Pons (tissue), 1 donor: ENCODE data around the gene MPEG1.
A peak's percentile ranks its signal among the peaks of the same experiment; 100 is the strongest.

Experiments
- DNase-seq: peaks from one replicate; pipeline ENCODE4 v3.0.0-alpha.2; 2016; ENCODE audit warnings: low spot score

Gene MPEG1, protein sequence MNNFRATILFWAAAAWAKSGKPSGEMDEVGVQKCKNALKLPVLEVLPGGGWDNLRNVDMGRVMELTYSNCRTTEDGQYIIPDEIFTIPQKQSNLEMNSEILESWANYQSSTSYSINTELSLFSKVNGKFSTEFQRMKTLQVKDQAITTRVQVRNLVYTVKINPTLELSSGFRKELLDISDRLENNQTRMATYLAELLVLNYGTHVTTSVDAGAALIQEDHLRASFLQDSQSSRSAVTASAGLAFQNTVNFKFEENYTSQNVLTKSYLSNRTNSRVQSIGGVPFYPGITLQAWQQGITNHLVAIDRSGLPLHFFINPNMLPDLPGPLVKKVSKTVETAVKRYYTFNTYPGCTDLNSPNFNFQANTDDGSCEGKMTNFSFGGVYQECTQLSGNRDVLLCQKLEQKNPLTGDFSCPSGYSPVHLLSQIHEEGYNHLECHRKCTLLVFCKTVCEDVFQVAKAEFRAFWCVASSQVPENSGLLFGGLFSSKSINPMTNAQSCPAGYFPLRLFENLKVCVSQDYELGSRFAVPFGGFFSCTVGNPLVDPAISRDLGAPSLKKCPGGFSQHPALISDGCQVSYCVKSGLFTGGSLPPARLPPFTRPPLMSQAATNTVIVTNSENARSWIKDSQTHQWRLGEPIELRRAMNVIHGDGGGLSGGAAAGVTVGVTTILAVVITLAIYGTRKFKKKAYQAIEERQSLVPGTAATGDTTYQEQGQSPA

DNA sequence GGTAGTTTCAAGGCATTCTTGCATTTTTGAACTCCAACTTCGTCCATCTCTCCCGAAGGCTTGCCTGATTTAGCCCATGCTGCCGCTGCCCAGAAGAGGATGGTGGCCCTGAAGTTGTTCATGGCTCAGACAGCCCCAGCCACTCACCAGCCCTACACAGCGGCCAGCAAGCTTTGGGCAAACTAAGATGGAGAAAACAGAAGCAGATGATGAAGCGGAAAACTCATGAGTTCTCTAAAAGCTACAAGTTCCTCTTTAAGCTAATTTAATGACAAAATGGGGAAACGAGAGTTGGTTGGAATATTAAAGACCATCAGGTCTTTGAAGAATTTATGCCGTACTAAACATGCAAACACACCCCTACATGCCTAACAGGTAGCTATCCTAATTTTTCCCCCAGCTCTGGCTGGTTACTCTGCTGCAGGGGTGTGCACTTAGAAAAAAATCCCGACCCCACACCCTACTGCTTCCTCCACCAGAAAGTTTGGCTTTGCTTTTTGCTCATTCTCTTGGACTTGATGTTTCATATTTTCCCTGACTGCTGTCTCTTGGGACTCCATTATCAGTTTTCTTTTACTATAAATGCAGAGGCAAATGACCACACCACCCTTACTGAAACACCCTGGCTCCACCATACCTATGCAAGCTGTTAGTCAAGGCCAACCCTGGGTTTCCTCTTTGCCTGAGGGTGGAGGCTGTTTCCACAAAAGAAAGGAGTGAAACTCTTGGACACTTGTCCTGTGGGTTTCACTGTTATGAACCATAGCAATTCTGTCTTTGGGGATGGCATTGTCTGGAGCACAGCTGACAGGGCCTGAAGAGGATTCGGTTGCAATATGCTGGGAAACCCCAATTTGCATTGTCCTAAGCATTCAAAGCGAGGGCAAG is at the start of gene MPEG1:
Gene MPEG1, minus strand, starts transcription at position 184 of the 888 bp plus-strand sequence. Its CDS starts 62 bp downstream, at position 122.
- peak; percentile 68 for DNase-seq

DNA sequence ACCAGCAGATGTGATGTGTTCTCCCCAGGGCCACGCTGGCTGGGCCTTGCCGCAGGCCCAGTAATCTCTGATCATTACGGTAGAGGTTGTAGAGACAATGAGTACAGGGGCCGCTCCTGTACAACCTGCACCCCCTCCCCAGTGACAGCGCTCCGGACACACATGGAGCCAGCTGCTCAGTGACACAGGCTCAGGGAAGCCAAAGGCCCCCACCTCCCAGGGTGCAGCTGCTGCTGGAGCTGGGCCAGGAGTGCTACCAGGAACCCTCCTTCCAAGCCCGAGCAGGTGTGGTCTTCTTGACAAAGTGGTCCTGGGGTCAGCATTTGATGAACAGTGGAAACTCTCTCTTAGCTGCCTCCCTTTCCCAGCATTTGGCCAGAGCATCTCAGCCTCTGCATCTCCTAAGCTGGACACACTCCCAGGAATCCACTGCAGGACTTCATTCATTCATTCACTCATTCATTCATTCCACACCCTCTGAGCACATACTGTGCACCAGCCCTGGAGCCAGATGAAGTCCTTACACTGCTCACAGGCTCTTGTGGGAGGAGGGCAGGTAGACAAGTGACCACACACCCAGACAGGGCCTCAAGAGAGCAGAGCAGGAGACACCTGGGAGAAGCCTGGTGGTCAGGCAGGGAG is 49.6 kb upstream of the MPEG1 start:
- no peak for DNase-seq

DNA sequence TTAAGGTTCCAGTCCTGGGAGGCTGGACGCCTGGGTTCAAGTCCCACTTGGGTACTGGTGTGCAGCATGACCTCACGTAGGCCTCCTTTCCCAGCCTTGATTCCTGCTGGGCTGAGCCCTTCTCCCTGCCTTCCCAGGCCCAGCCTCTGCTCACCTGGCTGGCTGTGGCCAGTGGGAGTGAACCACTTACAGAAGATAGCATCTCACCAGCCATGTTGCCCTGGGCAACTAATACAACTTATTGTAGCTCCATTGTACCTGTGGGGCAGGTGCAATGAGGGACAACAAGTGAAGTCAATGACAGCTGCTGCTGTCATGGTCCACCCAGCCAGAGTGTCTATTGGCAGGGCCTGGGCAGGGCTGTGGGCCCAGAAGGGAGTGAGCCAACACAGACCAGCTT is 48.4 kb upstream of the MPEG1 start:
- DNase-seq = no peak

DNA sequence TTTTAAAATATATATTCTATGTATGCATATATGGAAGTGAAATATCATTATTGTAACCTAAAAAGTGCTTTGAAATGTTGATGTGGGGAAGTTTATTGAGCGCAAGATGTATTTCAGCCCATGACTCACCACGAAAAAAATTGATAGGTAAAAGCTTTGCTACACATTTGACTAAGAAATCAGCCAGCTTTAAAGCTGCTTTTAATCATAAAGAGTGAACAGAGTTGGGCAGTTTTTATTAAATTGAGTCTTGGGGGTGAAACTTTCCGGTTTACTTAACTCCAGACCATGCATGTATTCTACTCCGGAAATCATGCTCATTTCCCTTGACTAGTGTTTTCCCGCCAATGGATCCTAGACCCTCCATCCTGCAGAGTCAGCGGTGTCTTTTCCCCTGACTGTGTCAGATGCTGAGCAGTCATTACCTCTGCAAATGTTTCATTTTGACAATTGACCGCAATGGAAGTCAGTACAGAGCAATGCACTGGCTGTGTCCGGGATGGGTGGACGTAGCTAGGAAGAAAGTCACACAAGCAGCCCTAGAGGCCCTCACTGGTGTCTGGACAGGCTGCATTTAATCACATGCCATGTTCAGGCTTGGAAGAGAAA is 47.2 kb upstream of the MPEG1 start:
- DNase-seq = no peak

DNA sequence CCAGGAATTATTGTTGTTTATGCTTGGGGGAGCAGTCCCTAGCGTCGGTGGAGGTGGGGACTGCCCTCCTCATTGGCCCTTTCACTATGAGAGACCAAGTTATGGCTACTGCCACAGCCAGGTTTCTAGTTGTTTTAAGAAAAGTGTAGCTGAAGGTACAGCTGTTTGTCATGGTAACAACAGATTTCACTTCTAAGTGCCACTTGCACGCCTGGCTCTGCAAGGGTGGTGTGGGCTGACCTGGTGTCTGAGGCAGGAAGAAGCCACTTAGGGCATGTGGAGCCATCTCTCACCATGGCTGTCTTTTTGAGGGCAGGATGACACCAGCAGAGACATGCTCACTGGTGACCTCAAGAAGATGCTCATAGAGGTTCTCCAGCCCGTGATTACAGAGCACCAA is 46.3 kb upstream of the MPEG1 start:
- no peak for DNase-seq

DNA sequence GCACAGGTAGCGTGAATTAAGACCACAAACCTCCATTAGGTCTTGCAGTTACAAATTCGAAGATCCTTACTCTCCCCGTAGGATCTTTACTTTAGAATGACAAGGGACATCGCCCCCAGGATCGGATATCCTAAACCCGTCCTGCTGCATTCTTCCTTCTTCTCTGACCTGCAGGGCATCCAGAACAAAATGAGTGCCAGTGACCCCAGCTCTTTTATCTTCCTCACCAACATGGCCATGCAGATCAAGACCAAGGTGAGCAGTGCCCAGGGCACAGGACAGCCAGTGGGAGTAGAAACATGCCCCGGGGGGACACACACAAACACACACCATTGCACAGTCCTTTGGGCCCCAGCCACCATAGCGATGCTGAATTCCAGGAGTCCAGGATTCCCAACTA is 42.6 kb upstream of the MPEG1 start:
- DNase-seq = no peak

DNA sequence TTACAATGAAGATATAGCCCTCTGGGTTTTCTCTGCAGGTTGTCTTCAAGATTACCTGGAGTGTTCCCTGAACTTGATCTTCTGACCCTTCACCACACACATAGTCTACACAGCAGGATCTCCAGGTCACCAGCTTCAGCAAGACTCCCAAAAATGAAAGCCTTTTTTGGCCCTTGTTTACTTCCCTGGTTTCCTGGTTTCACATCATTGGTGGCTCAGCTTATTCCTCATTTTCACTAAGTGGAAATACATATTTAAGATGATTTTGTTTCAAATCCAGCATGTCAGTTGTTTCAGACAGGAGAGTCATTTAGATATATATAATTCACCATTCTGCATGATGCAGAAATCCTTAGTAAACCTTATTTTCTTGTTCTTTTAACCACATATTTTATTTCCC is 41.6 kb upstream of the MPEG1 start:
- DNase-seq = no peak

DNA sequence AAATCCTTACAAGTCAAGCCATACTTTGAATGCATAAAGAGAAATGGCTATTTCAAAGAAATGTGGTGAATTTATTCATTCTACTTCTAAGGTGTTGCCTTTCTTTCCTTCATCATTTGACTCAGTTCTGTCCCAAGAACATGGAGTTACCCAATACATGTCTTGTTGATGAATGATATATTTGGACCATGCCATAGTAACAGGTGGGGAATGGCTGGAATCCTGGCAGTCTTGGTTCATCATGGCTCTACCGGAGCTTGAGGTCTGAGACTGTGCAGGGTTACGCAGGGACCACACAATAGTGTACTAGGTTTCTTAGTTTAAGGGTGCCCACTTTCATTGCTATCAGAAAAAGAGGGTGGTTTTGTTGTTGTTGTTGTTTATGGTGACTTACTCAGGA is 40.3 kb upstream of the MPEG1 start:
- no peak for DNase-seq

DNA sequence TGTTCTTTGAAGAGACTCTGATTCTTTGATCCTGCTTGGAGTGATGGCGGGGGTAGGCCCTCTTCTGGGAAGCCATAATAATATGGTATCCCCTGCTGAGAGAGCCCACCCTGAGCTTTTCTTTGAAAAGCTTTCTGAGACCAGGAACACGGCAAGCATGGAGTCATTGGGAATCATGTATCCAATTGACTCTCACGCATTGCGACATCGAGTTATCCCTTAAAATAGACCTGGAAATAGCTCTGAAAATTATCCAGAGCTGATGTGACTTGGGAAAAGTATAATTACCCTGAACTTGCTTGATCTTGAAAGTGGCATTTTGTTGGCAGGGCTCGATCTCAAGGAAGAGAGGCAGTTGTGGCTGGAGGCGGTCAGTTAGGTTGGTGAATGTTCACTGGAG is 36.8 kb upstream of the MPEG1 start:
- DNase-seq = no peak

DNA sequence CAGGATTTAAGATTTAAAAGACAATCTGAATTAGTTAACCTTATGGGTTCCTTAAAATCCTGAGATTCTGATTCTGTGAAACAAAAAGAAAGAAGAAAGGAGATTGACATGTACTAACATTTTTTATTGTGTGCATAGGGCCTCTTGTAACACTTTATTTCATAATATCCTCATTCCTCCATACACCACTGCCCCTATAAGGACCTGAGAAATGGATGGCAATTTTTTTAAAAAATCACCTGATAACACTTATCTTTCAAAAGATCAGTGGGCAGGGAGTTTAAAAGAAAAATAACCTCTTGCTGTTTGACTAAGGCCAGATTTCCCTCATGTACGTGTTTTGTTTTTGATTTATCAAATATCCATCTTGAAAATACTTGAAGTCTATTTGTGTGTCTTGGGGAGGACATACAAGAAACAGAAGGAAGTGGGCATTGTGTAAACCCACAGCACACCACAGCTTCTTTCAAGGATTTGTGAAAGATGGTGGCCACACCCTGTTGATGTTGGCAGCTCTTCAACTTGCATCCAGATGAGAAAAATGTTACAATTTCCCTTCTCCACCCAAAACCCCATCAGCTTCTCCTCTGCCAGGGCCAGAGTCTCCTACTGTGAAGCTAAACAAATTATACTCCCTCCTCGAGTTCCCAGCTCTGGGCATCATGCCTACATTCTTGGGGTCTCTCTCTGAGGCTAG is 35.0 kb upstream of the MPEG1 start:
- DNase-seq = peak; percentile 7

DNA sequence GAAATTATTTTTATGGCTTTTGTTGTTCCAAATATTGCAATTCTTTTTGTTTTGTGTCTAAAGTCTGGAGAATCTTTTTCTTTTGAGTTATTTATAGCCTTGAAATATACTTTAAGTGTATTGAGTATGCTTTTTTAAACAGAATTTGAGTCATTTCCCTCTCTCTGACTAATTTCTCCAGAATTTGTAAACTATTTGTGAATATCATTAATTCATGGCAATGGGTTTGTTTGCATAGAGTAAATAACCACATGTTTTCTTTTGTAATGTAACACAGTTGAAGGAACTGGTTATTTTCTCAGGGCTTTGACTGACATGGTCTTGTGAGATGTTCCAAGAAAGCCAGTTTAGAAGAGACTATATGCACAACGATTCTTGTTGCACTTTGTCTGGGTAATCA is 30.9 kb upstream of the MPEG1 start:
- DNase-seq = no peak

DNA sequence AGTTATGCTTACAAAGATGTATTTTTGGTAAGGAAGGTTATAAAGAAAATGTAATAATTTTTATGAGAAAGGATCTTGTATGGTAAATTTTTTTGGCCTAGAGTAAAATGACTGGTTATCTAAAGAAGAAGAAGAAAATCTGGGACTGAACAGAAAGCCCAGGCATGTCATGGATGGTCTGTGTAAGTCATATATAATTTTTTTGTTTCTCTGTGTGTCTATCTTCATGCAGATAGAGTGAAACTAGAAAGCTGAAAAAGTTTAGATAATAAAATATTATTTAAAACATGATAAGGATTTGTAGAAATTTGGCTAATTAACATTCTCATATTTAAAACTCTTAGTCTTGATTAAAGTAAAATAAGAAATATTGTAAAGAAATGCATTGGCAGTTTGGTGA is 27.6 kb upstream of the MPEG1 start:
- DNase-seq = no peak

DNA sequence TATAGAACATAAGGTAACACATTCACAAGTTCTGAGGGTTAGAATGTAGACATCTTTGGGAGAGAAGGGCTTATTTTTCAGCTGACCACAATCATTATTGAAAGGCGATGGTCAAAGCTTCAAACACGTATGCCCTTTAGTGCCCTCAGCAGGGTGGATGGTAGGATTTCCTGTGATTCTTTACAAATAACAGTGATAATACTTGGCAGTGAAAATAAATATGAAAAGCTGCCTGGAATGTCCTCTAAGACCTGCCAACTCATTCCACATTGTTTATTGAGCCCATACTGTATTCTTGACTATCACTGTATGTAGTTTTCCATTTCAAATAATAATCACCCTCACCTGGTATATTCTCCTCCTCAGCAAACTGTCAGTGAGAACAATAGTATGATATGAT is 13.7 kb upstream of the MPEG1 start:
- no peak for DNase-seq

DNA sequence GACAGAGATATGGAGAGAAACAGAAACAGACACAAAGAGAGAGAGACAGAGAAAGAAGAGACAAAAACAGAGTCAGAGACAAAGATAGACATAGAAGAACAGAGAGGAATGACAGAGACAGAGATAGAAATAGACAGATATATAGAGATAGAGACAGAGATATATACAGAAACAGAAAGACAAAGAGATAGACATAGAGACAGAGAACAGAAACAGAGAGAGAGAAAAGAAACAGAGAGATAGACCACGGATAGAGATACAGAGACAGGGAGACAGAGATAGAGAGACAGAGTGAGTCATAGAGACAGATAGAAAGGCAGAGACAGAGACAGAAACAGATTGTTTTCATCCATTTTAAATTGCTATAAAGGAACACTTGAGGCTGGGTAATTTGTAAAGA is 12.3 kb upstream of the MPEG1 start:
- no peak for DNase-seq

DNA sequence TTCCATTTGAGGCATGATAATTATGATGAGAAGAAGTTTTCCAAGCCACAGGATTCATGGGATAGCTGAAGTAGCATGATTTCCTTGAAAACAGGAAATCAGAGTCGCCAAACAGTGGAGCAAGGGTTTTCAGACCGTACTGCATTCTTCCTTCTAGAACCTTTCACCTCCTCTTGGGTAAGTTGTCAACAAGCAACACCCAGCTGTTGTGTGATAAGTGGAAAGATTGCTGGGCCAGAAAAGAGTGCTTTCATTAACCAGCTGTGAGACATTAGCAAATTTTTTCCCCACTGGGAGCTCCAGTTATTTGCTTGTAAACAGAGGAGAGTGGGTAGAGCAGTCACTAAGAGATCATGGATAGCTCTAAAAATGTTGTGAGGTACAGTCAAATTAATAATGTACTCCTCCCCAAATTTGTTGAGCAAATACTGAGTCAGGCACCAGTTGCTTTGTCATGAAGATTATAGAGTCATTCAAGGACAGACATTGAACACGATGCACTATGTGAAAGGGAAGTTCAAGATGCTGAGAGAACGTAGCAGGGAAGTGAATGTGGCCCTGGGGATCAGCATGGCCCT is 11.7 kb upstream of the MPEG1 start:
- no peak for DNase-seq

DNA sequence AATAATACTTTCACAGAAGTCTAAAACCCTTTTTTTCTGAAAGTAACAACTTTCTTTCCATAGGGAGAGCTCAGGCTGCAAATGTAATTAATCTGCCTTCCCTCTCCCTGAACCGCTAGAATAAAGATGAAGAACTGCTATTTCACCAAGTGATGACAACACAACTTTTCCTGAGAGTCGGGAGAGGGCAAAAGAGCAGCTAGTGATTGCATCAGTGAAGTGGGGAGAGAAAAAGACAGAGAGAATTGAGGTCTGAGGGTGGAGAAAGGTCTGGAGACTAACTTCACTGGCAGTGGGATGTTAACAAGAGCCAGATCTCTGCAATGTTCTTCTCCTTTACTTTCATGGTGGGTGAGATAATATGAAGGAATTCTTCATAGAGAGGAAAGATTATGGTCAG is 10.9 kb upstream of the MPEG1 start:
- DNase-seq = no peak

DNA sequence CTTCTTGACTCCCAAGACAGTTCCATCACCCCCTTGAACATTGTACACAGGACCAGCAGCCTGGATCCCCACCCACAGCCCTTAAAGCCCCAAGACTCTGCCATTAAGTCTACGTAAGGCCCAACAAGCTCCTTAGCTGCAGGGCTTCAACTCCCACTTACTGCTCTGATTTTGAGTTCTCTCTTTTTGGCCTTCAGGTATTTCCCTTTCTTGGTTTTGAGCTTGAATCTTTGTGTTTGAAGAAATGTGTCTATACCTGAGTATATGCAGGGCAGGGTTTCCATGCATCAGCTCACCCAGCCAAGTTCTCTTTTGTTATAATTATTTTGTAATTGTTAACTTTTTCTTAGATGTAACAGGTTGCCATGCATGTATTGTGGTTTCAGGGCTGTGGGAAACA is 10.4 kb upstream of the MPEG1 start:
- no peak for DNase-seq

DNA sequence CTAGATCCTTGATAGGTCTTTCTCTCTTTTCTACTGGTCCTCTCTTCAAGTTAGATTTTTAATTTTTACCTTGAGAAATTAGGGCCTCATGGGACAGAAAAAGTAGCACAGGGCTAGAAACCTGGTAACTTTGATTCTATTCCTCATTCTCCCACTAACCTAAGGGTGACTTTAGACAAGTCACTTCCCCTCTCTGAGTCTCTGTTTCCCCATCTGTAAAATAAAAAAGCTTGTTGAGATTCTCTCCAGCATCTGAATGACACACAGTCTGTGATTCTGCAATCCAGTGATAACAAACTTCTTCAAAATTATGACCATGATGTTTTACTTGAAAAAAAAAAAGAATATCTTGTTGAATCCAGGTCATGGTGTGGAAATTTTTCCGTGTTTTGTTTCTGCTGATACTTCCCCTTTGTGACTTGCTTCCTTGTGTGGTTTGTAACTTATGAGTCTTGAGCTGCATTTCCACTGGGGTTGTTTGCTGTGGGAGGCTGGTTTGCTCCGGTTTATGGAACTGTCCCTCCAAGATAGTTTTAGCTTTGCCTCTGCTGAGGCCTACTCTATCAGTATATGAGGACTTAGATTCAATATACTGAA is 9.8 kb upstream of the MPEG1 start:
- DNase-seq = no peak

DNA sequence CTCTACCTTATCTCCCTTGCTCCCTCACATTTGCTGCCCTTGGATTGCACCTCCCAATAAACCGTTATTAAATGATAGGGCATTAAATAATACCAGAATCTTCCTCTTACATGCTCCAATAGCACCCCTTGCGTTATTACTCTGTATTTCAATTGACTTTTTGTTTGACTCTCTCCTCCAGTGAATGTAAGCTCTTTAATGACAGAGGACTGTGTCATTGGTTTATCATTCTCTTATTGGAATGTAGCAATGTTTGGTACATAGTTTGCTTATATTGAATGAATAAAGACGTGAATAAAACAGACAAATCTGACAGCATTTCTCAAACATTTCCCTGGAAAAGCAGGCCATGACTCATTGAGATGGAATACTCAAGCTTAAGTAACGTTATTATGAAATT is 8.7 kb upstream of the MPEG1 start:
- no peak for DNase-seq

DNA sequence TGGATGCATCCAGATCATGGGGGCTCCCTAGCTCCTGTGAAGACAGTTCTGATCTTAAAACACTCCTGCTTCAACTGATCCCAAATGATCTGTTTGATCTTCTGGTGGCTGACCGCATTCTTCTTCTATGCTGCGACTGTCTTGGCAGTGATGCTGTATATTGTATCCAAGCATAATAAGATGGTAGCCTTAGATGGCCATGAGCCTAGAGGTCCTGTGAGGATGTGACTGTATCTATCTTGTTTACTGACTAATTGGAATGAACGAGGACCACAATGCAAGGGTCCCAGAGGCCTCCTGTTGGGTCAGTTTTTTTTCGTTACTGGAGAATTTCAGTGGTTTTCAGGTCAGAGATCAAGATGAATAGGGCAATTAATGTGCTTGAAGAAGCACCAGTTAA is 7.1 kb upstream of the MPEG1 start:
- no peak for DNase-seq
